Measurements from ENCODE around the gene ABCD3.
"Not testable (repeated sequence)": the region's sequence is repeated elsewhere in the genome, so short reads cannot be mapped to it uniquely, and the experiment has no call there.

Gene ABCD3

GRCh38 chr1:94550800-94551241, 132.6 kb downstream of the ABCD3 start:
- no peak for DNase-seq (ENCODE audit: low read depth in 2 of 2)

DNA sequence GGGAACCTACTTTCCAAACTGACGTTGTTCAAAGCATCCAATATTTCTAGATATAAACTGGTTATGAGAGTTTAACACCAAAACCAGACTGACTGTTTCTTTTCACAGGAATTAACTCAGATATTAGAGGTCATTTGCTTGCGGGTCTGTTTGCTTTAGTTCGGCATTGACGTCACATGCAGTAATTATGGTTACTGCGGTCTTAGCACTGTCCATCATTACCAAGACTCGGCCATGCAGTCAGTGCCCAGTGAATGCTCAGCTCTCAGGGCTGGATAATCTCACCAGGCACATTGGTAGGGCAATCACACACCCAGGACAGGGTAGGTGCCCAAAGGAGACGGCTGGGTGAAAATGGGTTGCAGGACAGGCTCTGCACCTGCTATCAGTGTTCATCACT, 133.3 kb downstream of the ABCD3 start:
- no peak for DNase-seq (ENCODE audit: low read depth in 2 of 2)

DNA sequence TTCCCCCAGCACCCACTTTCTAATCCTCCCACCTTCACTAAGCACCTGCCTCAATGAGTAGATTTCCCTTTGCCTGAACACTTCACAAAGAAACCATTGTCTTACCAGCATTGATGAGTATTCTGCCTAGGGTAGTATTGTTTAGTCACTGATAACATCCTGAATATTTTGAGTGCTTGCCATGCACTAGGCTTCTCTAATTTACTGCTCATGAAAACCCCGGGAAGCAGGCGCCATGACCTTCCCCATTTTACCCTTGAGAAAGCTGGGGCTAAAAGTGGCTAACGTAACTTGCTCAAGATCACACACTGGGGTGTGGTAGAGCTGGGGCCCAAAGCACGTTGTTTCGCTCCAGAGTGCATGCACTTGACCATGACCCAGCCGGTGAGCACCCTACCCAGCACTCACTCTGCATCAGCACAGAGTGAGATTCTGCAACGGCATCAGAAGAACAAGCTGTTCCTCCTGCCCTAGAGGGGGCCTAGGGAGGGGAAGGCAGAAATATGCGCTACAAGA, 133.9 kb downstream of the ABCD3 start:
- DNase-seq (ENCODE audit: low read depth in 2 of 2), result no peak

DNA sequence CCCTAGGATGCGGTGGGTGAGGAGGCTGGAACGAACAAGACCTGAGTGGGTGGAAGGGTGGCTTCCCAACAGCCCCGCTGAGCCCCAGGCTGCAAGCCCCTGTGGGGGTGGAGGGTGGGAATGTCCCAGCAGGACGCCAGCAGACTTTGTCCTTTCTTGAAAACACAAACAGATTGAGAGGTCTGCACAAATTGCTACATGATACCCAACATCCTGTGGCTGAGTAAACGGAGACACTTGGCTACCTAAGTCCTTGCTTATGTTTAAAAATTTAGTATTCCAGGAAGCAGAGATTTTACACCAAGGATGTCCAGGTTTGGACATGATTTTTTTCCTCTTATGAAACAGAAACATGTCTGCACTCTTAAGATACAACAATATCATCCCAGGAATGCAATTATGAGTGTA, 135.1 kb downstream of the ABCD3 start:
- DNase-seq (ENCODE audit: low read depth in 2 of 2), result no peak

- DNase-seq (ENCODE audit: low read depth in 2 of 2), result no peak
Observed at GRCh38 chr1:94553931-94554330, 135.7 kb downstream of the ABCD3 start.

DNA sequence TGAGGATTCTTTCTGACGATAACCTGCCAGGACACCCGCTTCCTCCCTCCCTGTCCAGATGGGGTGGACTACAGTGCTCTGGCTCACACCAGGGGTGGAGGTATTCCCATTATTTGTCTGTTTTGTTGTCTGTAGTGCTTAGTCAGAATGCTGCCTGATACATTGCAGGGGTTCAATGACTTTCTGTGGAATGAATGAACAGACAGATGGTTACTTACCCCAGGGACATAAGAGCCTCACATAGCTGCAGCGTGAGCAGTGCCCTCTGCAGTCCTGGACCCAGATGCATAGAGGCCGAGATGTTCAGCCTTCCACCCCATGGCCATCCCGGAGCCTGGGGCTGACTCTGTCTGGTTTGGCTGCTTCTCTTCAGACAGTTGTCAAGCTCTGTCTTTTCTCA, 136.4 kb downstream of the ABCD3 start:
- DNase-seq (ENCODE audit: low read depth in 2 of 2), result no peak

- no peak for DNase-seq (ENCODE audit: low read depth in 2 of 2)
Observed at GRCh38 chr1:94555091-94555490, 136.9 kb downstream of the ABCD3 start.

DNA sequence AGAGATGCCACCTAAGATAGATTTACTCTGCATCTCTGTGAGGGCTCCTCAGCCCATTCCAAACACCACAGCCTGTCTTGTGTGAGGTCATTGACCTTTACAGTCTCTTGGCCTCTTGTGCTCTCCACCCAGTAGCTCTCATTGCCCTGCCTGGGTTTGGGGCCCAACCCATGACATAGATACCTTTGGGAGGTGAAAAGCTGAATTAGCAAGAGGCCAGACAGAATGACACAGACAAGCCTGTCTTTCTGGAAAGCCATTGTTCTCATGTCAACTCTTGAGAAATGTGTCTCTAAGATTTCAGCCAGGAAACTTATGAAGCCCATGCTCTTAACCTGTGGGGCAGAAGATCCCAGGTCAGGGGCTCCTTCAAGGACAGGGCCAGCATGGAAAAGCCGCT, 141.7 kb downstream of the ABCD3 start:
- no peak for DNase-seq (ENCODE audit: low read depth in 2 of 2)

DNA sequence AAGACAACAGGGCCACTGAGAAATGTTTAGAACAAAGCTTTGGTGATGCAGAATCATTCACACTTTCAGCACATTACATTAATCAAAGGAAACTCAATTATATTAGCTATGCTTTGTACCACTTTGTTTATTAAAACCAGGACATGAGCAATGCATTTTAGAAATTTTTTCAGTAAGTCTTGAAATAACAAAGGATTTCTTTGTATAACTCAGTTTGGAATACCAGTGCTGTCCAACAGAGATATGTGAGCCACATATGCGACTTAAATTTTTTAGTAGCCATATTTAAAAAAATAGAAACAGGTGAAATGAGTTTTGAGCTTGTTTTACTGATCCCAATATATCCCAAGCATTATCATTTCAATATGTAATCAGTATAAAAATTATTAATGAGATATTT, 142.1 kb downstream of the ABCD3 start:
- DNase-seq (ENCODE audit: low read depth in 2 of 2), result no peak

DNA sequence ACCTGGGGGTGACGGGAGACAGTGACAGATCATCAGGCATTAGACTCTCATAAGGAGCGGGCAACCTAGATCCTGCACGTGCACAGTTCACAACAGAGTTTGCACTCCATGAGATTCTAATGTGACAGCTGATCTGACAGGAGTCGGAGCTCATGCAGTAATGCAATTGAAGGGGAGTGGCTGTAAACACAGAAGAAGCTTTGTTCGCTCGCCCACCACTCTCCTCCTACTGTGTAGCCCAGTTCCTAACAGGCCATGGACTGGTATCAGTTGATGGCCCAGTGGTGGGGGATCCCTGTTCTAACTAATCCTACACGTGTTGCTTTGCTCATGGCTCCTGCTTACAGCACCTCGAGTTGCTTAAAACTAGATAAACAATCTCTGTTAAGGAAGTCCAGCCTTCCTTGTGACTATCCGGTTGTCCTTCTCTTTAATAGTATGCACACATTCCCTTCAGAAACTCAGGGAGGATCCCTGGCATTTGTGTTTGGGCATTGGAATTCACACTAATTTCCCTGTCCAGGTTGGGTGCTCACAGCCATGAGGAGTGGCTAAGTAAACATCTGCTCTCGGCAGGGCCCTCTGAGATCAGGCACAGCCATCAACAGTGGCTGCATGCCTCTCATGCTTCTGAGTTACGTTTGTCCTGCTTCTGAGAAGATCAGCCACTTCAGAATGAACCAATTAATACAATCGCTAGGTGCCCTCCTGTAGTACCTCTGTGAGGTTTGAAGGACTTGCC, 144.5 kb downstream of the ABCD3 start:
- no peak for DNase-seq (ENCODE audit: low read depth in 2 of 2)

DNA sequence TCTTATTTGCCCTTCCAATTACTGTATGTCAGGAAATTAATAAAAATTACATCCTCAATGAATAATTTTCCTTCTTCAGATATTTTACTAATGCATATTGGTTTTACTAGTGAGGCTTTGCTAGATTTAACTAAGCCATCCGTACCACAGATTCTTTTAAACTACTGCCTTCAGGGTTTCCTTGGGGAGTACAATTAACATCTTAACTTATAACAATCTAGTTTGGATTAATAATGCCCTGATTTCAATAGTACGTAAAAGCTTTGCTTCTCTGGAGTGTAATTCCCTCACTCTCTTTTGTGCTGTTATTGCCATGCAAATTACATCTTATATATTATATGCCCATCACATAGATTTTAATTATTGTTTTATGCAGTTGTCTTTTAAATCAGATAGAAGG, 147.7 kb downstream of the ABCD3 start:
- DNase-seq (ENCODE audit: low read depth in 2 of 2), result no peak

- not testable (repeated sequence) for DNase-seq (ENCODE audit: low read depth in 2 of 2)
Observed at GRCh38 chr1:94566436-94566835, 148.2 kb downstream of the ABCD3 start.

GRCh38 chr1:94567975-94568607, 149.9 kb downstream of the ABCD3 start:
- not testable (repeated sequence) for DNase-seq (ENCODE audit: low read depth in 2 of 2)
